Activated naive CD8-positive, alpha-beta T cell treated with anti-CD3 and anti-CD28 coated beads for 36 hours (primary cell): ENCODE measurements around the gene PTPRD. TPM values are rescaled to one million over a fixed set of nuclear protein-coding genes. Genes with fewer than 3 reads are reported as not detected.
"Not testable (repeated sequence)": the region's sequence is repeated elsewhere in the genome, so short reads cannot be mapped to it uniquely, and the experiment has no call there.

Experiments
- DNase-seq: peaks from one replicate; pipeline ENCODE4 v3.0.0; 2021
- H3K27ac Mint-ChIP-seq: one replicate; pipeline ENCODE4 v1.8.0; 2022; ENCODE audit warnings: mild to moderate bottlenecking, moderate library complexity, mixed read lengths
- H3K27me3 Mint-ChIP-seq: one replicate; pipeline ENCODE4 v1.8.0; 2022; ENCODE audit warnings: mild to moderate bottlenecking, mixed read lengths
- H3K36me3 Mint-ChIP-seq: one replicate; pipeline ENCODE4 v1.8.0; 2021; ENCODE audit warnings: mild to moderate bottlenecking, mixed read lengths
- H3K4me1 Mint-ChIP-seq: one replicate; pipeline ENCODE4 v1.8.0; 2021; ENCODE audit warnings: mixed read lengths
- H3K4me3 Mint-ChIP-seq: one replicate; pipeline ENCODE4 v1.8.0; 2022; ENCODE audit warnings: mild to moderate bottlenecking, moderate library complexity, mixed read lengths
- H3K9me3 Mint-ChIP-seq: one replicate; pipeline ENCODE4 v1.8.0; 2022; ENCODE audit warnings: mixed read lengths
- total RNA-seq, 2 experiments: library from RNA; stranded (reverse); gene quantifications; one replicate each; pipeline ENCODE4 v1.2.3, GENCODE V29; 2021

PTPRD gene
- total RNA-seq, 2 experiments from 2014 or later = 0.16 to 0.18 TPM

DNA sequence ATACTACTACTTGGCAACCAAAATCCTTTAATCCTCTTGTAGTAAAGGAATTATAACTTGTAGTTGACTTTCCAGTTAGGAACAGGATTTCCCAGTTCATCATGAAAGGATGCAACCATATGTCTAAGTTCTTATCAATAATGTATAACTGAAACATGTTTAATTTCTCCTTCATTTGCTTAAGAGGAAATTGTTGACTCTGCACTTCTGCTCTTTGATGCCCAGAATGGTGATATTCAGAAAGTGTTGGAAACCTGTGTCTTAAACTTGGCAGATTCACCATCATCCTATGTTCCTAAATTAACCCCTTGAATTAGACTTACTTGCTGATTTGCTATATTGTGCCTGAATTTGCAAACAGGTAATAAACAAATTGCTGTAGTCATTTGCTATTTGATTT lies 201.5 kb downstream of the PTPRD start:
- Mint-ChIP-seq H3K36me3 (no peaks in the 10 kb centered on the region), H3K27ac (no peak overlapping the region), H3K27me3 (no peaks in the 10 kb centered on the region), H3K9me3 (peaks cover 18% of the 10 kb centered on the region), H3K4me3 (no peak overlapping the region), H3K4me1 (no peaks in the 10 kb centered on the region)
- DNase-seq = no peak

GRCh38 chr9:10403283-10403682 lies 209.5 kb downstream of the PTPRD start:
- no peaks in the 10 kb centered on the region for H3K36me3 Mint-ChIP-seq
- peaks cover 3% of the 10 kb centered on the region for H3K9me3 Mint-ChIP-seq
- no peaks in the 10 kb centered on the region for H3K27me3 Mint-ChIP-seq
- H3K4me1 Mint-ChIP-seq = no peaks in the 10 kb centered on the region
- no peak overlapping the region for H3K4me3 Mint-ChIP-seq
- no peak overlapping the region for H3K27ac Mint-ChIP-seq
- DNase-seq = no peak

DNA sequence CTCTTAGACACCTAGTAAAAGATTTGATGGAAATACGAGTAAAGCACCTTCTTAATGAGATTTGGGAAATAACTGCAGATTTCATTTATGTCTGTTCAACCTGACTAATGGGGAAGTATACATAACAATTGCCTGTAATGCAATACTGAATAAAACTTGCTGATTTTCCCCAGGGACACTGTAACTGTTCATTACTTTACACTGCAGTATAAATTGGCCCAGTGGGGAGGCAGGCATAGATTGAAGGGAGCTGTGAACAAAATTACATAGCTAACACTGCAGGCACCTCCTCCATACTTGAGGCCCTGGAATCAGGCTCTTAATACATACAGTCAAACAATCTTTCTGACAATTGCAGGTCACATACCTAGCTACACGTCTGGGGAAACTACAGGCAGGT lies 216.2 kb downstream of the PTPRD start:
- Mint-ChIP-seq H3K27ac (no peak overlapping the region), H3K36me3 (no peaks in the 10 kb centered on the region), H3K4me1 (no peaks in the 10 kb centered on the region), H3K9me3 (peaks cover 2% of the 10 kb centered on the region), H3K27me3 (no peaks in the 10 kb centered on the region), H3K4me3 (no peak overlapping the region)
- no peak for DNase-seq

- Mint-ChIP-seq H3K27me3 (no peaks in the 10 kb centered on the region), H3K4me1 (no peaks in the 10 kb centered on the region), H3K9me3 (peaks cover 4% of the 10 kb centered on the region), H3K27ac (no peak overlapping the region), H3K4me3 (no peak overlapping the region), H3K36me3 (no peaks in the 10 kb centered on the region)
- no peak for DNase-seq
Measured at GRCh38 chr9:10387282-10387681, 225.5 kb downstream of the PTPRD start.

DNA sequence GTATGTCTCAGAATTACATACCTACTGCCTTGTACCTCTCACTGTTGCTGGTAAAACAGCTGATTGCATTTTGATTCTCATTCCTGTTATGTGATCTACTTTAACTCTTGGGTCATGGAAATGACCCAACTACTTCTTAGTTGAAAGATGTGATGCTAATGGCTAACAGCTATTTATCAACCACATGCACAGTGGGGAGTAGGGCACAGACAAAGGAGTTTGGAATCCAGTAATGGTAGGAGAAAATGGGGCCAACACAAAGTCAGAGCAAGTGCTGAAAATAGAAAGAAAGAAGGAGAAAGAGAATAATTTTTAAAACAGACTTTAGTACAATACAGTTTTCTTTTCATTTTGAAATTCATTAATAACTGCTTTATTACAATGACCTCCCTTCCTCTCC lies 241.0 kb downstream of the PTPRD start:
- Mint-ChIP-seq H3K9me3 (peaks cover 4% of the 10 kb centered on the region), H3K4me1 (no peaks in the 10 kb centered on the region), H3K27me3 (no peaks in the 10 kb centered on the region), H3K4me3 (no peak overlapping the region), H3K27ac (no peak overlapping the region), H3K36me3 (no peaks in the 10 kb centered on the region)
- DNase-seq = no peak

- DNase-seq = no peak
- no peaks in the 10 kb centered on the region for H3K4me1 Mint-ChIP-seq
- H3K36me3 Mint-ChIP-seq = no peaks in the 10 kb centered on the region
- peaks cover 7% of the 10 kb centered on the region for H3K9me3 Mint-ChIP-seq
- H3K27ac Mint-ChIP-seq = no peak overlapping the region
- H3K27me3 Mint-ChIP-seq = no peaks in the 10 kb centered on the region
- H3K4me3 Mint-ChIP-seq = no peak overlapping the region
Measured at GRCh38 chr9:10366171-10366779, 246.5 kb downstream of the PTPRD start.

DNA sequence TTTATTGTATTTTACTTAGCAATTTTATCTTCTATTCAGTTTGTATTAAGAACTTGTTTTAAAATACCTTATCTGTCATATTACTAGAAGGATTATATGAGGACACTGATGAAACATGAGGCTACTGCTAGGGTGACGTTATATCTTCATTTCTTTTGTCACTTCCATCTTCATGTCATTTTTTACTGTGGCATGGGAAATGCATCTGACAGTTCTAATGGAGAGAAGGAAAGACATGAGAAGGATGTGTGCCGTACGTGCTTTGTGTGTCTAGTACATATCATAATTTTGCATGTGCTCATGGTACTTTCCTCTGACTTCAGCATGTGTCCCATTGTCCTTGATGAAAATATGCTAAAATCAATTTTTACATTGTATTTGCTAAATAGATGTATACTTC lies 258.2 kb downstream of the PTPRD start:
- no peaks in the 10 kb centered on the region for H3K4me1 Mint-ChIP-seq
- no peaks in the 10 kb centered on the region for H3K27me3 Mint-ChIP-seq
- DNase-seq = no peak
- no peaks in the 10 kb centered on the region for H3K36me3 Mint-ChIP-seq
- no peak overlapping the region for H3K4me3 Mint-ChIP-seq
- H3K27ac Mint-ChIP-seq = no peak overlapping the region
- no peaks in the 10 kb centered on the region for H3K9me3 Mint-ChIP-seq

- H3K4me3 Mint-ChIP-seq, H3K27ac Mint-ChIP-seq, H3K36me3 Mint-ChIP-seq, DNase-seq, H3K27me3 Mint-ChIP-seq, H3K4me1 Mint-ChIP-seq, H3K9me3 Mint-ChIP-seq: not testable (repeated sequence)
Measured at GRCh38 chr9:10345621-10346020, 267.2 kb downstream of the PTPRD start.

- Mint-ChIP-seq H3K27ac (no peak overlapping the region), H3K9me3 (peaks cover 7% of the 10 kb centered on the region), H3K4me1 (no peaks in the 10 kb centered on the region), H3K36me3 (no peaks in the 10 kb centered on the region), H3K27me3 (no peaks in the 10 kb centered on the region), H3K4me3 (no peak overlapping the region)
- DNase-seq = no peak
Measured at GRCh38 chr9:10341057-10341456, 271.7 kb downstream of the PTPRD start.

GRCh38 chr9:10339152-10339551 lies 273.6 kb downstream of the PTPRD start:
- H3K4me3 Mint-ChIP-seq = no peak overlapping the region
- H3K4me1 Mint-ChIP-seq = no peaks in the 10 kb centered on the region
- H3K27me3 Mint-ChIP-seq = no peaks in the 10 kb centered on the region
- peaks cover 13% of the 10 kb centered on the region for H3K9me3 Mint-ChIP-seq
- no peak for DNase-seq
- H3K27ac Mint-ChIP-seq = no peak overlapping the region
- no peaks in the 10 kb centered on the region for H3K36me3 Mint-ChIP-seq

DNA sequence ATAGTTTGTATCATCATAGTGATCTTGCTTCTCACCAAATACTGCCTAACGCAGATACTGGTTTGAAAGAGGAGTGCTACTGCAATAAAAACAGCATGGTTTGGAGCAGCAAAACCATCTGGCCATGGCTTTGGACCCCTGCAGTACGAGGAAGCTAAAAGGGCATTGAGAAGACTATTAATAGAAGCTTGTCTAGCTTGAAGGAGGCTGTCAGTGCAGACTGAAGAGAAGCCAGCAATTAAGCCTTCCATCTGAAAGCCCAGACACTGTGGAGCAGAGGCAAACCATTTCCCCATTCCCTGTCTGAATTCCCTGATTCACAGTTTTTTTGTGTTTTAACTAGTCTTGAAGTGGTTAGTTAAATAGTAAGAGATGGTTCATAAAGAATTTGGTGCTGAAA lies 281.6 kb downstream of the PTPRD start:
- no peak overlapping the region for H3K4me3 Mint-ChIP-seq
- no peaks in the 10 kb centered on the region for H3K27me3 Mint-ChIP-seq
- H3K27ac Mint-ChIP-seq = no peak overlapping the region
- H3K9me3 Mint-ChIP-seq = peaks cover 8% of the 10 kb centered on the region
- H3K4me1 Mint-ChIP-seq = no peaks in the 10 kb centered on the region
- H3K36me3 Mint-ChIP-seq = no peaks in the 10 kb centered on the region
- no peak for DNase-seq

GRCh38 chr9:10282084-10282483 lies 330.7 kb downstream of the PTPRD start:
- no peak overlapping the region for H3K4me3 Mint-ChIP-seq
- H3K36me3 Mint-ChIP-seq = no peaks in the 10 kb centered on the region
- H3K9me3 Mint-ChIP-seq = peaks cover 2% of the 10 kb centered on the region
- H3K27me3 Mint-ChIP-seq = no peaks in the 10 kb centered on the region
- H3K27ac Mint-ChIP-seq = no peak overlapping the region
- DNase-seq = no peak
- H3K4me1 Mint-ChIP-seq = no peaks in the 10 kb centered on the region

GRCh38 chr9:10274988-10275387 lies 337.8 kb downstream of the PTPRD start:
- no peaks in the 10 kb centered on the region for H3K27me3 Mint-ChIP-seq
- no peaks in the 10 kb centered on the region for H3K4me1 Mint-ChIP-seq
- H3K36me3 Mint-ChIP-seq = no peaks in the 10 kb centered on the region
- H3K9me3 Mint-ChIP-seq = peaks cover 2% of the 10 kb centered on the region
- no peak for DNase-seq
- H3K27ac Mint-ChIP-seq = no peak overlapping the region
- H3K4me3 Mint-ChIP-seq = no peak overlapping the region

GRCh38 chr9:10274175-10274574 lies 338.6 kb downstream of the PTPRD start:
- H3K4me3 Mint-ChIP-seq = no peak overlapping the region
- H3K9me3 Mint-ChIP-seq = peaks cover 2% of the 10 kb centered on the region
- H3K27me3 Mint-ChIP-seq = no peaks in the 10 kb centered on the region
- H3K4me1 Mint-ChIP-seq = no peaks in the 10 kb centered on the region
- no peaks in the 10 kb centered on the region for H3K36me3 Mint-ChIP-seq
- H3K27ac Mint-ChIP-seq = no peak overlapping the region
- no peak for DNase-seq

DNA sequence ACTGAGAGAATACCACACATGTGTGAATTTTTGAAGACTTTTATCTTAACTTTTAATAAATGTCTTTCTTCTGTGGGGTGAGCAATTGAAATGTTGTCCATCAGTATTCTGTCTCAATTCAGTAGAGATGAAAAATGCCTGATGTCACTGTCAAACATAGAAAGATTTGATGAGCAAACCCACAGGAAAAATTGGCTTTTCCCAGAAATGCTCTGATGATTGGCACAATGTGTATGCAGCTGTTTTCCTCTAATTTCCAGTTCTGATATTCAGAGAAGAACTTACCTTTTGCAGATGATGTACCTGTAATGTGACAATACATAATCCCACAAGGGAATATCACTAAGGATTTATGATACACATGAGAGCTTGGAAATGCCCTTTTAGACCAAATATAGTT lies 340.0 kb downstream of the PTPRD start:
- Mint-ChIP-seq H3K9me3 (no peaks in the 10 kb centered on the region), H3K4me1 (no peaks in the 10 kb centered on the region), H3K36me3 (no peaks in the 10 kb centered on the region), H3K27ac (no peak overlapping the region), H3K4me3 (no peak overlapping the region), H3K27me3 (no peaks in the 10 kb centered on the region)
- DNase-seq = no peak

DNA sequence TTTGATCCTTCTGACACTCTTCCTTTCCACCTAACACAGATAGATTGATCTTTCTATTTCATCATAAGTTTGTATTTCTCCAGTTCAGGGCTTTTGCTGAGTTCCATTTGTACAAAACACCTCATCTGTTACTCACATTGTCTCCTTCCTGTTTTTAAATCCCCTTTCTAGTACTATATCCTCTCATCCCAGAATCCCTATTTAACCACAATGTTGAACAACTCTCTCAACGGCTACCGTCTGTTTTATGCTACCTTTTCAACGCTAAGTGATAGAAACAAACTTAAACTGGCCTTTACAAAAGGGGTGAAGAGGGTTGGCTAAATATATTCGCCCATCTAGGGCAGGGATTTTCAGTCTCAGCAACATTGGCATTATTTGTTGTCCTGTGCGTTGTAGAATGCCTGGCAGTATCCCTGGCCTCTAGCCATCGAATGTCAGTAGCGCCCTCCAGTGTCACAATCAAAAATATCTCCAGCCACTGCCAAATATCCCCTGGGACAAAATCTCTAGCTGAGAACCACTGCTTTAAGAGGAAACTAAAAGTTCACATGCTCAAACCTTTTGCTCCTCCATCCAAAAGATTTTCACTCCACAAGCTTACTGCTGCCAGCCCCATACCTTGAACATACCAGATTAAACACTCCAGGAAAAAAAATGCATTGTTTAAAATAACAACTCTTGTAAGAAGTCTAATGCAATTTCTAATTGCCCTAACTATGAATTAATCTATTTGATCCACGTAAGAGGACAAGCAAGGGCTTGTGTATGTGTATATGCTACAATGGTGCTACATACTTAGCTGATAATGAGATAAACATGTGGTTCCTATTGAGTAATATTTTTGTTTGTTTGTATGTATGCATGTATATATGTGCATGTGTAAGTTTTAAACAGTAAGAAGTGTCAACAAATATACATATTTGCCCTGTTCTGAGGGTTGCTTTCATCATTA lies 344.0 kb downstream of the PTPRD start:
- Mint-ChIP-seq H3K4me1 (no peaks in the 10 kb centered on the region), H3K9me3 (peaks cover 5% of the 10 kb centered on the region), H3K36me3 (no peaks in the 10 kb centered on the region), H3K27ac (no peak overlapping the region), H3K27me3 (no peaks in the 10 kb centered on the region), H3K4me3 (no peak overlapping the region)
- no peak for DNase-seq
